CD4-positive, alpha-beta T cell treated with Interferon alpha-2 for 1 hour (primary cell): ENCODE measurements around the gene LAMA2.

Source experiments
- DNase-seq, 2 donors: peaks; one replicate each; pipeline ENCODE4 v3.0.0-alpha.2; 2020 to 2022

LAMA2 gene

GRCh38 chr6:129098061-129098553 is 215.2 kb downstream of the LAMA2 start:
- DNase-seq: no peak

- DNase-seq: no peak
Observed at GRCh38 chr6:129099696-129100095, 216.8 kb downstream of the LAMA2 start.

- no peak for DNase-seq
Observed at GRCh38 chr6:129100164-129100563, 217.2 kb downstream of the LAMA2 start.

- no peak for DNase-seq
Observed at GRCh38 chr6:129102741-129103140, 219.8 kb downstream of the LAMA2 start.

GRCh38 chr6:129104131-129104530 is 221.2 kb downstream of the LAMA2 start:
- no peak for DNase-seq

- DNase-seq: no peak
Observed at GRCh38 chr6:129104560-129104959, 221.6 kb downstream of the LAMA2 start.

- no peak for DNase-seq
Observed at GRCh38 chr6:129105035-129105434, 222.1 kb downstream of the LAMA2 start.

GRCh38 chr6:129105793-129106192 is 222.9 kb downstream of the LAMA2 start:
- no peak for DNase-seq

- no peak for DNase-seq
Observed at GRCh38 chr6:129108337-129108736, 225.4 kb downstream of the LAMA2 start.

GRCh38 chr6:129110690-129111343 is 227.9 kb downstream of the LAMA2 start:
- no peak for DNase-seq

GRCh38 chr6:129111346-129111745 is 228.4 kb downstream of the LAMA2 start:
- DNase-seq: no peak

GRCh38 chr6:129111853-129112252 is 228.9 kb downstream of the LAMA2 start:
- DNase-seq: no peak

- no peak for DNase-seq
Observed at GRCh38 chr6:129112591-129112990, 229.7 kb downstream of the LAMA2 start.

GRCh38 chr6:129113637-129114036 is 230.7 kb downstream of the LAMA2 start:
- no peak for DNase-seq

- DNase-seq: no peak
Observed at GRCh38 chr6:129114636-129115391, 231.9 kb downstream of the LAMA2 start.

- DNase-seq: no peak
Observed at GRCh38 chr6:129115471-129115870, 232.5 kb downstream of the LAMA2 start.

GRCh38 chr6:129117355-129117754 is 234.4 kb downstream of the LAMA2 start:
- DNase-seq: no peak

- no peak for DNase-seq
Observed at GRCh38 chr6:129120856-129121638, 238.1 kb downstream of the LAMA2 start.

GRCh38 chr6:129124347-129124746 is 241.4 kb downstream of the LAMA2 start:
- DNase-seq: no peak

GRCh38 chr6:129130106-129130505 is 247.2 kb downstream of the LAMA2 start:
- DNase-seq: no peak

GRCh38 chr6:129130959-129131681 is 248.2 kb downstream of the LAMA2 start:
- no peak for DNase-seq

GRCh38 chr6:129133770-129134192 is 250.8 kb downstream of the LAMA2 start:
- no peak for DNase-seq

GRCh38 chr6:129134535-129134934 is 251.6 kb downstream of the LAMA2 start:
- DNase-seq: no peak
